H9 (cell line): ENCODE data around the gene ZBED1. TPM values are rescaled to one million over a fixed set of nuclear protein-coding genes. Genes with fewer than 3 reads are reported as not detected.

Source experiments
- DNase-seq: peaks from one replicate; pipeline ENCODE4 v3.0.0-alpha.2; 2017
- H2AFZ ChIP-seq: one replicate; pipeline ENCODE4 v1.6.1; 2013; ENCODE audit warnings: mild to moderate bottlenecking, low read length, control low read depth, moderate library complexity
- H2AK5ac ChIP-seq: 2 replicates; pipeline ENCODE4 v1.6.1; 2013; ENCODE audit warnings: low read length, control low read depth, mixed read lengths; ENCODE audit not compliant: insufficient read length
- H2BK120ac ChIP-seq: one replicate; pipeline ENCODE4 v1.6.1; 2013; ENCODE audit warnings: low read depth, mild to moderate bottlenecking, low read length, control low read depth, inconsistent platforms; ENCODE audit not compliant: poor library complexity, severe bottlenecking
- H2BK12ac ChIP-seq: 2 replicates; pipeline ENCODE4 v1.6.1; 2013; ENCODE audit warnings: low read length, control low read depth, mixed read lengths, low read depth; ENCODE audit not compliant: insufficient read length
- H2BK15ac ChIP-seq: 2 replicates; pipeline ENCODE4 v1.6.1; 2013; ENCODE audit warnings: low read depth, low read length, control low read depth
- H2BK20ac ChIP-seq: one replicate; pipeline ENCODE4 v1.6.1; 2013; ENCODE audit warnings: low read depth, mild to moderate bottlenecking, low read length, control low read depth, inconsistent platforms; ENCODE audit not compliant: poor library complexity, severe bottlenecking
- H2BK5ac ChIP-seq: 2 replicates; pipeline ENCODE4 v1.6.1; 2013; ENCODE audit warnings: low read length, control low read depth, mixed read lengths; ENCODE audit not compliant: insufficient read length
- H3K14ac ChIP-seq: 2 replicates; pipeline ENCODE4 v1.6.1; 2013; ENCODE audit warnings: low read length, control low read depth; ENCODE audit not compliant: insufficient read depth
- H3K18ac ChIP-seq: 2 replicates; pipeline ENCODE4 v1.6.1; 2013; ENCODE audit warnings: low read depth, mild to moderate bottlenecking, mixed read lengths, low read length, control low read depth; ENCODE audit not compliant: insufficient read length
- H3K23ac ChIP-seq: 2 replicates; pipeline ENCODE4 v1.6.1; 2013; ENCODE audit warnings: low read length, control low read depth, mixed read lengths, low read depth; ENCODE audit not compliant: insufficient read length
- H3K23me2 ChIP-seq: 2 replicates; pipeline ENCODE4 v1.6.1; 2013; ENCODE audit warnings: low read depth, mild to moderate bottlenecking, mixed read lengths, low read length, control low read depth; ENCODE audit not compliant: insufficient read length, poor library complexity, severe bottlenecking
- H3K27ac ChIP-seq: 2 replicates; pipeline ENCODE4 v1.5.1; 2013; ENCODE audit warnings: low read length, control low read depth, mixed read lengths, low read depth; ENCODE audit not compliant: insufficient read length
- H3K27me3 ChIP-seq: 2 replicates; pipeline ENCODE4 v1.6.1; 2013; ENCODE audit warnings: low read length, control low read depth, inconsistent platforms; ENCODE audit not compliant: insufficient read depth
- H3K4ac ChIP-seq: 2 replicates; pipeline ENCODE4 v1.6.1; 2013; ENCODE audit warnings: low read depth, mild to moderate bottlenecking, control low read depth, inconsistent platforms, low read length, moderate library complexity
- H3K4me1 ChIP-seq: 2 replicates; pipeline ENCODE4 v1.6.1; 2013; ENCODE audit warnings: low read length, control low read depth, inconsistent platforms; ENCODE audit not compliant: insufficient read depth
- H3K4me2 ChIP-seq: 2 replicates; pipeline ENCODE4 v1.6.1; 2013; ENCODE audit warnings: low read length, control low read depth, mixed read lengths; ENCODE audit not compliant: insufficient read length, insufficient read depth
- H3K56ac ChIP-seq: 2 replicates; pipeline ENCODE4 v1.6.1; 2013; ENCODE audit warnings: low read depth, mild to moderate bottlenecking, mixed read lengths, low read length, control low read depth; ENCODE audit not compliant: insufficient read length
- H3K79me1 ChIP-seq: 2 replicates; pipeline ENCODE4 v1.6.1; 2013; ENCODE audit warnings: low read depth, mild to moderate bottlenecking, moderate library complexity, low read length, control low read depth, inconsistent platforms; ENCODE audit not compliant: insufficient read depth, poor library complexity, severe bottlenecking
- H3K79me2 ChIP-seq: 2 replicates; pipeline ENCODE4 v1.6.1; 2013; ENCODE audit warnings: low read length, control low read depth, inconsistent platforms; ENCODE audit not compliant: insufficient read depth
- H3K9ac ChIP-seq: 2 replicates; pipeline ENCODE4 v1.6.1; 2013; ENCODE audit warnings: low read length, control low read depth, mixed read lengths; ENCODE audit not compliant: insufficient read length; ENCODE audit errors: extremely low read depth
- H3K9me3 ChIP-seq: one replicate; pipeline ENCODE4 v1.6.1; 2013; ENCODE audit warnings: low read depth, low read length, inconsistent platforms; ENCODE audit not compliant: control insufficient read depth
- H3T11ph ChIP-seq: one replicate; pipeline ENCODE4 v1.6.1; 2013; ENCODE audit warnings: mild to moderate bottlenecking, low read length, control low read depth, inconsistent platforms
- H4K20me1 ChIP-seq: one replicate; pipeline ENCODE4 v1.6.1; 2013; ENCODE audit not compliant: control insufficient read depth, insufficient read length, insufficient read depth
- H4K5ac ChIP-seq: 2 replicates; pipeline ENCODE4 v1.6.1; 2013; ENCODE audit warnings: low read depth, mild to moderate bottlenecking, mixed read lengths, low read length, control low read depth; ENCODE audit not compliant: insufficient read length
- H4K8ac ChIP-seq: replicated peaks from 2 replicates; pipeline ENCODE4 v1.6.1; 2013; ENCODE audit warnings: low read length, control low read depth, mixed read lengths, low read depth; ENCODE audit not compliant: insufficient read length
- H4K91ac ChIP-seq: 2 replicates; pipeline ENCODE4 v1.6.1; 2013; ENCODE audit warnings: low read depth, mild to moderate bottlenecking, moderate library complexity, mixed read lengths, low read length, control low read depth; ENCODE audit not compliant: insufficient read length
- H3K27ac Mint-ChIP-seq, 3 experiments: 2 replicates in 2 of 3; 3 replicates in 1 of 3; pipeline ENCODE4 v1.8.0; 2020 to 2021; ENCODE audit warnings: mixed read lengths in 3 of 3, mild to moderate bottlenecking in 1 of 3, moderate library complexity in 1 of 3
- H3K27me3 Mint-ChIP-seq: 2 replicates; pipeline ENCODE4 v1.8.0; 2021; ENCODE audit warnings: low read depth, mild to moderate bottlenecking, moderate library complexity, mixed read lengths
- H3K36me3 Mint-ChIP-seq, 3 experiments: 2 replicates in 2 of 3; 3 replicates in 1 of 3; pipeline ENCODE4 v1.8.0; 2020 to 2021; ENCODE audit warnings: low read depth in 3 of 3, mixed read lengths in 3 of 3; ENCODE audit not compliant: insufficient read depth in 1 of 3
- H3K4me1 Mint-ChIP-seq, 2 experiments: 2 replicates each; pipeline ENCODE4 v1.8.0; 2020; ENCODE audit warnings: mixed read lengths in 2 of 2
- H3K4me3 Mint-ChIP-seq, 2 experiments: 2 replicates in 1 of 2; 3 replicates in 1 of 2; pipeline ENCODE4 v1.8.0; 2020 to 2021; ENCODE audit warnings: mild to moderate bottlenecking in 2 of 2, mixed read lengths in 2 of 2, moderate library complexity in 1 of 2
- H3K9me3 Mint-ChIP-seq, 2 experiments: 2 replicates in 1 of 2; 3 replicates in 1 of 2; pipeline ENCODE4 v1.8.0; 2020; ENCODE audit warnings: mild to moderate bottlenecking in 2 of 2, mixed read lengths in 2 of 2, moderate library complexity in 1 of 2
- WGBS: extraction: QIAGEN DNeasy Blood & Tissue Kit; methylation state at CpG from one replicate; pipeline ENCODE4 v1.1.7; 2013; ENCODE audit warnings: missing lambda C conversion rate, low lambda C conversion rate, mixed read lengths; ENCODE audit not compliant: insufficient read length; ENCODE audit errors: extremely low coverage; 5-methylcytosine and 5-hydroxymethylcytosine counted together
- total RNA-seq: library from RNA; stranded (reverse); gene quantifications from 2 replicates; pipeline ENCODE4 v1.2.1, GENCODE V29; 2021
- TF ChIP-seq, protein P1 (sequence below): fragments of 200-600 bp; sonication (generic); conservative IDR thresholded peaks from 3 replicates; pipeline ENCODE4 v1.8.0; 2021; ENCODE audit warnings: antibody characterized with exemption, mild to moderate bottlenecking

Gene ZBED1
- total RNA-seq, 1 experiment from 2014 or later, result 61.1 TPM

GRCh38 chrX:2462074-2462473 lies 38.7 kb downstream of the ZBED1 start:
- Histone ChIP-seq H2BK12ac (no peak overlapping the region), H3K4me2 (no peak overlapping the region), H2AK5ac (no peak overlapping the region), H3T11ph (no peak overlapping the region), H3K27me3 (no peaks in the 10 kb centered on the region), H3K4me1 (peaks cover 3% of the 10 kb centered on the region; the same call in 1 of the 2 replicates), H3K79me1 (peaks cover 4% of the 10 kb centered on the region), H4K91ac (no peak overlapping the region), H4K8ac (no peak overlapping the region), H2BK120ac (no peak overlapping the region), H3K14ac (no peak overlapping the region), H4K5ac (no peak overlapping the region), H3K56ac (no peak overlapping the region), H3K23ac (no peak overlapping the region), H3K23me2 (no peaks in the 10 kb centered on the region), H3K9me3 (peaks cover 18% of the 10 kb centered on the region), H3K18ac (no peak overlapping the region), H4K20me1 (no peaks in the 10 kb centered on the region), H2BK5ac (no peak overlapping the region), H3K4ac (no peak overlapping the region), H2AFZ (no peak overlapping the region), H2BK20ac (no peak overlapping the region), H2BK15ac (no peak overlapping the region), H3K27ac (no peak overlapping the region), H3K9ac (no peak overlapping the region), H3K79me2 (peaks cover 6% of the 10 kb centered on the region; the same call in 1 of the 2 replicates)
- Mint-ChIP-seq H3K36me3 (peaks cover 48 to 68% (median 54%) of the 10 kb centered on the region in 3 experiments), H3K27ac (peak overlapping the region; percentile 83 to 93 (median 92)), H3K27me3 (peaks cover under 1% of the 10 kb centered on the region), H3K4me1 (peaks cover 19 to 30% of the 10 kb centered on the region in 2 experiments), H3K9me3 (peaks cover 39 to 46% of the 10 kb centered on the region in 2 experiments), H3K4me3 (no peak overlapping the region)
- DNase-seq, result no peak
- TF ChIP-seq, protein P1, sequence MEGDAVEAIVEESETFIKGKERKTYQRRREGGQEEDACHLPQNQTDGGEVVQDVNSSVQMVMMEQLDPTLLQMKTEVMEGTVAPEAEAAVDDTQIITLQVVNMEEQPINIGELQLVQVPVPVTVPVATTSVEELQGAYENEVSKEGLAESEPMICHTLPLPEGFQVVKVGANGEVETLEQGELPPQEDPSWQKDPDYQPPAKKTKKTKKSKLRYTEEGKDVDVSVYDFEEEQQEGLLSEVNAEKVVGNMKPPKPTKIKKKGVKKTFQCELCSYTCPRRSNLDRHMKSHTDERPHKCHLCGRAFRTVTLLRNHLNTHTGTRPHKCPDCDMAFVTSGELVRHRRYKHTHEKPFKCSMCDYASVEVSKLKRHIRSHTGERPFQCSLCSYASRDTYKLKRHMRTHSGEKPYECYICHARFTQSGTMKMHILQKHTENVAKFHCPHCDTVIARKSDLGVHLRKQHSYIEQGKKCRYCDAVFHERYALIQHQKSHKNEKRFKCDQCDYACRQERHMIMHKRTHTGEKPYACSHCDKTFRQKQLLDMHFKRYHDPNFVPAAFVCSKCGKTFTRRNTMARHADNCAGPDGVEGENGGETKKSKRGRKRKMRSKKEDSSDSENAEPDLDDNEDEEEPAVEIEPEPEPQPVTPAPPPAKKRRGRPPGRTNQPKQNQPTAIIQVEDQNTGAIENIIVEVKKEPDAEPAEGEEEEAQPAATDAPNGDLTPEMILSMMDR, result no peak
- no CpG with 5 or more reads among the region's 5 CpGs for WGBS
